Regular cardiac myocyte (primary cell): ENCODE measurements around the gene MRPS35. TPM values are rescaled to one million over a fixed set of nuclear protein-coding genes. Genes with fewer than 3 reads are reported as not detected.

Experiments
- total RNA-seq: library from RNA; depleted of rRNA; stranded (reverse); fragments of >200 nt; gene quantifications from 2 replicates; pipeline ENCODE4 v1.2.3, GENCODE V29; 2014

Gene MRPS35
- 48.8 and 55.6 TPM in 2 replicates for total RNA-seq

DNA sequence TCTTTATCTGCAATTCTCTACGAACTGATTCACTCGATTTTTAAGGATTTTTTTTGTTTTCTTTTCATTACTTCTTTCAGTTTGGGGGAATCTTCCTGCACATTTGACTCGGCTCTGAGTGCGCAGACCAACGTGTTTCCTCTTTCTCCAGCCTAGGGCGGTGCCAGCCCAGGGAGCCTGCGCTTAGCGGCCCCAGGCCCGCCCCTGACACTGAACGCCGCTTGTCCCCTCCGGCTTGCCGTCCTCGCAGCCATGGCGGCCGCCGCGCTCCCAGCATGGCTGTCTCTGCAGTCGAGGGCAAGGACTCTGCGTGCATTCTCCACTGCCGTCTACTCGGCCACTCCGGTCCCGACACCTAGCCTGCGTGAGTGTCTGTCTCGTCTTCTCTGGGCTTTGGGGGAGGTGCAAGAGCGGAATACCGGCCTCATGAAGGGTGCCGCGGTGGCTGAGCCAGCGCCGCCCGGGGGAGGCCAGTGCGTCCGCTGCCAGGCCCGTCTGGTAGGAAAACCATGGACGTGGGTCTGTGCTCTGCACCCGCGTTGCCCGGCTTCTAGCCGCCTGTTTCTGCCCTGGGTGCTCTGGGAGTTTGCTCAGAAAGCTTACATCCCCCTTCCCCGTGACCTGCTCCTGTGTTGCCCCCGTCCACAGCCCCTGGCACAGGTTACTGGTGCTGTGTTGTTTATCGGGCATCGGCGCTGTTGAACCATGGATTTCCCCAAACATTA lies at the start of gene MRPS35:
MRPS35 (plus strand) TSS at position 241 of the 725 bp plus-strand sequence; CDS start at position 253, 12 bp downstream.

DNA sequence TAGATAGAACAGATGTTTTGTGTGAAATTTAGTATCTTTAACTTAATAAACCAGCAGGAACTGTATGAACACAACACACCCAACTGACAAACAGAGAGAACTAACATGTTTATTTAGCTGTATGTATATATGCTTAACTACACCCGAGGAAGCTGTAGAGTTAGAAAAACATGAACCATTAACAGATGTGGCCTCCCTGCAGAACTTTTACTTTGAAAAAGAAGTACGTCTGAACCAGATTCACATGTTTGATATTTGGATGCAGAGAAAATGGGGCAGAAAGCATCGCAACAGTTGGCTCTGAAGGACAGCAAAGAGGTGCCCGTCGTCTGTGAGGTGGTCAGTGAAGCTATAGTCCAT lies 14.4 kb upstream of the MRPS35 start, which contains the start of gene REP15:
REP15 (plus strand) TSS at position 155 of the 360 bp plus-strand sequence; CDS start at position 271, 116 bp downstream.

GRCh38 chr12:27779920-27780611 lies 69.4 kb downstream of the MRPS35 start, which contains the start of the genes KLHL42 and MANSC4:
Gene KLHL42, plus strand, starts transcription at chr12:27780233. Its CDS starts 98 bp downstream, at chr12:27780331.
Gene MANSC4, minus strand, starts transcription at chr12:27780236. Its CDS starts 8,960 bp downstream, at chr12:27771276.

Other genes starting within 250 kb of the MRPS35 start
- 112 and 171 TPM in 2 replicates for gene PPFIBP1, start 186.6 kb upstream of the MRPS35 start, total RNA-seq
- 2.9 and 3.1 TPM in 2 replicates for gene REP15, start 14.4 kb upstream of the MRPS35 start, total RNA-seq
- 25.9 and 26.6 TPM in 2 replicates for gene KLHL42, start 69.4 kb downstream of the MRPS35 start, total RNA-seq
- gene MANSC4, start 69.4 kb downstream of the MRPS35 start, total RNA-seq: not detected in 2 replicates